OCI-LY7 (cell line): ENCODE results near the gene TMEM151A. TPM values are rescaled to one million over a fixed set of nuclear protein-coding genes. Genes with fewer than 3 reads are reported as not detected.

ENCODE experiments used
- BruUV-seq: library from RNA; stranded (reverse); fragments of 400-500 nt; replicated peaks from 2 replicates; lab custom pipeline; 2021; lab: Mats Ljungman, UMichigan
- CTCF ChIA-PET: fragments of 300-600 bp; sonication (Branson Sonifier 250); formaldehyde crosslinking; loops from one replicate; lab custom pipeline; 2022; ENCODE audit warnings: antibody characterized with exemption; ENCODE audit not compliant: unreplicated experiment; lab: Charles Lee
- POLR2A ChIA-PET: fragments of 300-600 bp; sonication (Branson Sonifier 250); formaldehyde crosslinking; loops from one replicate; lab custom pipeline; 2022; ENCODE audit warnings: antibody characterized with exemption; lab: Charles Lee
- DNase-seq: peaks from one replicate; pipeline ENCODE4 v3.0.0-alpha.2; 2015; ENCODE audit warnings: low spot score
- H2AFZ ChIP-seq: fragments of 200-600 bp; sonication (generic), shearing (Covaris generic); 2 replicates; pipeline ENCODE4 v1.6.1; 2014; ENCODE audit warnings: mild to moderate bottlenecking, antibody characterized with exemption, low read length, moderate library complexity
- H3K27ac ChIP-seq: fragments of 200-600 bp; sonication (generic); 2 replicates; pipeline ENCODE4 v1.5.1; 2014; ENCODE audit warnings: mixed run types, low read depth, mild to moderate bottlenecking, moderate library complexity, low read length, inconsistent platforms; ENCODE audit not compliant: poor library complexity, severe bottlenecking
- H3K36me3 ChIP-seq: fragments of 200-600 bp; sonication (generic); 2 replicates; pipeline ENCODE4 v1.6.1; 2014; ENCODE audit warnings: mild to moderate bottlenecking, antibody characterized with exemption, low read length, moderate library complexity, mixed read lengths; ENCODE audit not compliant: insufficient read depth
- H3K4me1 ChIP-seq: fragments of 200-600 bp; sonication (generic); 2 replicates; pipeline ENCODE4 v1.5.1; 2014; ENCODE audit warnings: mild to moderate bottlenecking, low read length; ENCODE audit not compliant: insufficient read depth, poor library complexity, severe bottlenecking
- H3K4me2 ChIP-seq: fragments of 200-600 bp; sonication (generic); 2 replicates; pipeline ENCODE4 v1.6.1; 2014; ENCODE audit warnings: mild to moderate bottlenecking, low read length
- H3K4me3 ChIP-seq: fragments of 200-600 bp; sonication (generic); 2 replicates; pipeline ENCODE4 v1.5.1; 2014; ENCODE audit warnings: mild to moderate bottlenecking, low read depth, low read length; ENCODE audit not compliant: poor library complexity, severe bottlenecking
- H3K79me2 ChIP-seq: fragments of 200-600 bp; sonication (generic); 2 replicates; pipeline ENCODE4 v1.6.1; 2016; ENCODE audit warnings: low read depth, mild to moderate bottlenecking, low read length, moderate library complexity, mixed read lengths; ENCODE audit not compliant: insufficient read depth
- H3K9me2 ChIP-seq: fragments of 200-600 bp; sonication (generic); 2 replicates; pipeline ENCODE4 v1.6.1; 2016; ENCODE audit warnings: mild to moderate bottlenecking, low read length, mixed read lengths; ENCODE audit not compliant: insufficient read depth
- H3K9me3 ChIP-seq: fragments of 200-600 bp; sonication (generic); 2 replicates; pipeline ENCODE4 v1.6.1; 2014; ENCODE audit warnings: mild to moderate bottlenecking, mixed run types, low read length, mixed read lengths
- H4K20me1 ChIP-seq: fragments of 200-600 bp; sonication (generic); 2 replicates; pipeline ENCODE4 v1.6.1; 2014; ENCODE audit warnings: mild to moderate bottlenecking, antibody characterized with exemption, low read length, moderate library complexity, mixed read lengths; ENCODE audit not compliant: insufficient read depth
- CTCF ChIP-seq: fragments of 200-600 bp; sonication (generic); conservative IDR thresholded peaks from 2 replicates; pipeline ENCODE4 v1.5.1; 2014; ENCODE audit warnings: mild to moderate bottlenecking, antibody characterized with exemption, low read length, moderate library complexity, mixed read lengths
- EZH2phosphoT487 ChIP-seq: fragments of 200-600 bp; sonication (generic); IDR thresholded peaks from 2 replicates; pipeline ENCODE4 v1.6.1; 2018; ENCODE audit warnings: low read depth, borderline replicate concordance, mild to moderate bottlenecking, mixed run types, antibody characterized with exemption, low read length, moderate library complexity, mixed read lengths
- intact Hi-C: fragments of 100-400 bp; cut with micrococcal nuclease; formaldehyde crosslinking; loops from one replicate; pipeline ENCODE4 v1.10.0; 2022; ENCODE audit not compliant: unreplicated experiment
- total RNA-seq, 2 experiments: library from RNA; depleted of rRNA in 1 of 2; stranded (reverse); fragments of >200 nt in 1 of 2; shearing (Covaris generic) in 1 of 2; gene quantifications; 2 replicates each; pipeline ENCODE4 v1.2.3, GENCODE V29; 2014 to 2022

TMEM151A gene
- total RNA-seq, 2 experiments from 2014 or later = not detected

DNA sequence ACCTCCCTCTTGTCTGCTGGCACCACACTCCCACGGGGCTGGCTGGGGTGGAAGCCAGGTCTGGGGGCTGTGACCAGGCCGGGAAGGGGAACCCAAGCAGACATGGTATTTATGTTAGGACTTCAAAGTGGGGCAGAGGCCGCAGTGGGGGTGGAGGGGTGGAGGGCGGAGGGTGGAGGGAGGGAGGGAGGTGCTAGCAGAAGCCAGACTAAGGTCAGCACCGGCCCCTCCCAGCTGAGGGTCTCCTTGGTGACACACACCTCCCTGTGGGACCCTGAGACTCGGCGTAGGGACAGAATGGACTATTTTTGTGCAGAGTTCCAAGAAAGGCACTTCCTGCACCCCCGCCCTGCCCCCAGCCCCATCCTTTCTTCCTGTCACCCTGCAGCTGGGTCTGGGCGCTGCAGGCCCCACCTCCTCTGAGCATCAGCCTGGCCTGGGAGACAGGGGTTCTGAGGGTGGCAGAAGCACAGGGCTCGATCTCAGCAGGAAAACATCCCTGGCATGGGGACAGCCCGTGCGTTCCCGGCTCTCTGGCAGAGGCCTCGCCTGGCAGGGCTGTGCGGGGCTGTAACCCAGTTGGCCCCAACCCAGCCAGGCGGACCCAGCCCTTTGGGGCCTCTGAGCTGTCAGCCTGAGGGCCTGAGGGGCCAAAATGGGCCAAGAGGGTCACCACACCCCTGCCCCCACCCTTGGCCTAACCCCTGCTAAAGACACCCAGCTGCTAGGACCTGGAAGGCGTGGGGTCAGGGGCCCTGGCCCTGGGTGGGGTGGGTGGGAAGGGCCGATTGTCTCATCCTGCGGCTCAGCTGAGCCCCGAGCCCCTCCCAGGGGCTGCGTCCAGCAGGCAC, 34.8 kb downstream of the TMEM151A start:
- DNase-seq = peak; percentile 73
- Histone ChIP-seq H3K4me1 (peaks cover 46% of the 10 kb centered on the region), H3K9me2 (no peaks in the 10 kb centered on the region), H3K9me3 (no peaks in the 10 kb centered on the region), H4K20me1 (no peaks in the 10 kb centered on the region), H3K4me3 (peak overlapping the region; percentile 26), H3K4me2 (peak overlapping the region; percentile 66), H3K27ac (peak overlapping the region; percentile 54), H2AFZ (peak overlapping the region; percentile 43; the same call in 1 of the 2 replicates), H3K79me2 (no peaks in the 10 kb centered on the region), H3K36me3 (no peaks in the 10 kb centered on the region)
- intact Hi-C loops = no loop called here
- no TSS peak for BruUV-seq
- CTCF ChIA-PET = interaction anchor here (0.6 kb wide), 1 partner anchor 14 kb away, joined by 3 read pairs; no protein-coding TSS in a partner anchor
- TF ChIP-seq CTCF = no peak
- no peak for TF ChIP-seq EZH2phosphoT487
- POLR2A ChIA-PET = interaction anchor here (0.9 to 1.6 kb wide), 2 partner anchors 14 to 15 kb away, joined by 3 to 7 read pairs; no protein-coding TSS in a partner anchor

DNA sequence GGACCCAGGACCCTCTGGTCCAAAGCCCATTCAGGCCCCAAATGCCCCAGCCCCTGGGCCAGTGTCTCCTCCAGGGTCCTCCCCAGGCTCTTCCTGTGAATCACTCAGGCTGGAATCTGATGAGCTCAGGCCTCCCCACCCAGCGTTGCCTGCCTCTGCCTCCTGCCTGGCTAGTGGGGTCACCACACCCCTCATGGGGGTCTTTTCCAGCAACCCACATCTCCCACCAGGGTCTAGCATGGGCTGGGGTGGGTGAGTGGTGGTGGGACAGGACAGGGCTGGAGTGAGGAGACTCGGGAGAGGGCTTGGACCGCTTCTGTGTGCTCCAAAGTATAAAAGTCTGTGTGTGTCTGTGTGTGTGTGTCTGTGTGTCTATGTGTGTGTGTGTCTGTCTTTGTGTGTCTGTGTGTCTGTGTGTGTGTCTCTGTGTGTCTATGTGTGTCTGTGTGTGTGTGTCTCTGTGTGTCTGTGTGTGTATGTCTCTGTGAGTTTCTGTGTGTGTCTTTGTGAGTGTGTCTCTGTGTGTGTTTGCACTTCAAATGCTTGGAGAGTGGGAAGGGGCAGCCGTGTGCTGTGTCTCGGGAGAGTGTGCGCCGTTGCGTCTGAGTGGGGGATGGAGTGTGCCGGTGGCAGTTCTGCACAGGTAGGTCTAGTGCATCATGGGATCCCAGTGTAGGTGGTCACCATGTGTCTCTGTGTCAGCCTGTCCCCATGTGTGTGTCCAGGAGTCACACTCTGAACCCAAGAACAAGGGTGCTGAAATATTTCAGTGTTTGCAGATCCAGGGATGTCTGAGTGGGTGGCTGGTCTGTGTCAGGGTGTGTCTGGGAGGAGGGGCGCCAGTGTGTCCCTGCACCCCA, 35.7 kb downstream of the TMEM151A start:
- no peaks in the 10 kb centered on the region for H3K9me3 ChIP-seq
- ChIA-PET CTCF (no interaction called here), POLR2A (interaction anchor here (1.6 kb wide), 1 partner anchor 15 kb away, joined by 7 read pairs; no protein-coding TSS in a partner anchor)
- no peak for TF ChIP-seq EZH2phosphoT487
- TF ChIP-seq CTCF = no peak
- H4K20me1 ChIP-seq = no peaks in the 10 kb centered on the region
- no peaks in the 10 kb centered on the region for H3K79me2 ChIP-seq
- peaks cover 46% of the 10 kb centered on the region for H3K4me1 ChIP-seq
- no peak overlapping the region for H3K4me3 ChIP-seq
- H3K36me3 ChIP-seq = no peaks in the 10 kb centered on the region
- H2AFZ ChIP-seq = peak overlapping the region; percentile 96; the same call in 1 of the 2 replicates
- peak overlapping the region; percentile 54 for H3K27ac ChIP-seq
- H3K9me2 ChIP-seq = no peaks in the 10 kb centered on the region
- no TSS peak for BruUV-seq
- no peak for DNase-seq
- H3K4me2 ChIP-seq = peak overlapping the region; percentile 75
- intact Hi-C loops = loop anchor here (1.0 to 2.0 kb wide), 2 partner anchors 15 to 39 kb away; partner anchors contain the start of gene YIF1A
